HG03565 (cell line): ENCODE results near the gene WNT11.

Experiments
- ATAC-seq: cut with Tn5 transposase; IDR thresholded peaks from one replicate; pipeline ENCODE4 v1.9.1; 2021; ENCODE audit warnings: mild to moderate bottlenecking, moderate library complexity; ENCODE audit not compliant: unreplicated experiment

Gene WNT11

DNA sequence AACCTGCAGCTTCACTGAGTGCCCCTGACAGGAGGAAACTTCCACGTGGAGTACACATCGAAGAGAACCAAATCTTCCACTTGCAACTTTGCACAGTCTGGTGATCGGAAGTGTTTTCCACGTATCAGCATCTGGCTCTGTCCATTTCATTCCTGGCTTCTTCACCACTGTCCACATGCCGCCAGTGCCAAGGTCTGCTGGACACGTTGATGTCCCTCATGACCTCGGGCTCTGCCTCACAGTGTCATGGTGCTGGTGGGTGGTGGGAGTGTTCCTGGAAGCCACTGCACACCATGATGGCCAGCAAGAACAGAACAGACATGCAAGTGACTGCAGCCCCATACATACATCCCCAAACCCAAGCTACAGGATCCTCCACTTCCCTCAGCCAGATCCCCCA is 48.4 kb downstream of the WNT11 start:
- ATAC-seq: no peak

DNA sequence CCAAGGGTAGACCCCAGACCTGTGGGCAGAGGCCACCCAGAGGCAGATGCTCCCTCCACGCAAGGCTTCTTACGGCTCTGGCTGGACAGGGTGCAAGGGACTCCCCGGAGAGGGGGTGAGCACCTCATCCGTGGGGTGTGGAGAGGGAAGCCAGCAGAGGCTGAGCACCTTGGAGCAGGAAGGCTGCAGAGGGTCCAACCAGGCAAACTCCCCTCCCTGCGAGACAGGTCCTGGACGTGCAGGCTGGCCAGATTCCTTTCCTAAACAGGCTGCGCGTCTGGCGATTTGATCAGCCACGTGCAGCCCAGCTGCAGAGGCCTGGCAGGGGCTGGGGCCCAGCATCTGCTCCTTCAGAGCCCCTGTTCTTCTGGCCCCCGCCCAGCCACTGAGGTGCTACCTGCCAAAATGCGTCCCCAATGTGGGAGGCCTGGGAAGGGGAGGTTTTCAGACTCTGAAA is 49.3 kb downstream of the WNT11 start:
- no peak for ATAC-seq

DNA sequence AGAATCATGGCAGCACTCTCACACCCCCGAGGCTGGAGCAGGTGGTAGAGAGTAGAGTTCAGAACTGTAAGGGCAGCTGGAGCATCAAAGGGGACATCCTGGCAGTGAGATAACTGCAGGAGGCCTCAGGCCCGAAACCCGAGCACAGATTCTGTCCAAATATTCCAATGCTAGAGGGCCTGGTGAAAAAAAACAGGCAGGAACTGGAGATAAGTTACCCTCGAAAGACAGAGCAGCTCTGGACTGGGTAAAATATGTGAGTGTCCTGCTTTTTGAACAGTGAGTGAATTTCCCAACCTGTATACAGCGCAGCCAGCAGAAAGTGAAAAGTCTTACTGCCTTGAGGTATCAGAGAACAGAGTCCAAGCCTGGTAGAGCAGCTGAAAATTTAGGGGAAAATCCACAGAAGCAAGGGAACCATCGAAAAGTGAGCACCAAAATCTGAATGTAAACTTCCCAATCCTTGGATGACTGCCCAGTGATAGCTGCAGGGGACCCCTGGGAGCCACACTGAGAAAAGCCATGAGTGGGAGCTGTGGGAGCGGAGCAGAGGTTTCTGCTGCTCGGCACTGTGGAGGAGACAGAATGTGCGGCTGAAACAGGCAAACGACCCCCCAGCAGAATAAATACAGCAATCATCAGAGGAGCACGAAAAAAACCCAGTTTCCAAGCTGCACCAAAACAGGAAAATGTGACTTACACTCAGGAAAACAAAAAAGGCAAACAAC is 50.6 kb downstream of the WNT11 start:
- no peak for ATAC-seq

DNA sequence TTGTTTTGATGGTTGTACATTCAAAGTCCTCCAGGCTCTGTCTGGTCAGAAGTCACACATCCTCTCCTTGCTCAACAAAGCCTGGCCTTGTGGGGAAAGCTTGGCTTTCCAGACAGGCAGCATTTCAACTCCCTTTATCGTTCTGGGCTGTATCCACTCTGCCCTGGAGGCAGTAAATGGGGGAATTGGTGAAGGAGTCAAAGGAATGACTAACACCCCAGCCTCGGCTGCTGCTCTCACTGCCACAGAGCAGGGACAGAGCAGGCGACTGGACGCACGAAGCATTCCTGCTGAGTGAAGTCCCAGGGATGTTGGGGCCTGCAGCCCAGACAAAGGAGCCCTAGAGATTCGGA is 52.8 kb downstream of the WNT11 start:
- ATAC-seq: peak; percentile 1

DNA sequence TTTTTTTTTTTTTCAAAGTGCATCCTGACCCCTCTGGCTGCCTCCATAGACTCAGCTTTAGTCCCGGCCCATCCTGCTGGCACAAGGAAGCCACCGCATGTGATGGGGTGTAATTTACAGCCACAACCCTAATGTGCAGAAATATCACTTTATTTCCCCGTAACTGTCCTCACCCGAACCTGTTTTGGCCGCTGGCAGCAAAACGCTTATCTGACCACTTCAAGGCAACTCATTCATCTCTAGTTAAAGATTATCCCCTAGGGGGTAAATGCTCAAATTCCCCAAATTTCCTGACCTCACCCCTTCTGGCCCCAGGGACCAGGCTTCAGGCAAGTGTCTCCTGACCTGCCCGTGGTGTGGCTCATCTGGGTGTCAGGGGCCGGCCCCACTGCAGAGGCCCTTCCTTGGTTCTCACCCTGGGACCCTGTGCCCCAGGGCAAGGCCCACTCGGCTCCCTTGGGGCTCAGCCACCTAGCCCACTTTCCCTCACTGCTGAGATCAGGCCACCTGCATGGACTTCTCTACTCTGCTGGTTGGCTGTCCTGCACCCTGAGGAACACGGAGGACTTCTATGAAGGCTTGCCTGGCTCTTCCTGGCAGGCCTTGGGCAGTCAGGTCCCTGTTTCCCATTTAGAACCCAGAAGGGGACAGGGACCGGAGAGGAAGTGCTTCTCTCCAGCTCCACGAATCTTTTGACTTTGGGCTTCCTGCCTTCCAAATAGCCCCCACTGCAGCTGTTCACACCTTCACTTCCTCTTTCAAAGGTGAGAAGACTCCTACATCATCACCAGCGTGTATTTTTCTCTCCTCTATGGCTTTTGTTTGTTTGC is 53.3 kb downstream of the WNT11 start:
- peak; percentile 34 for ATAC-seq

DNA sequence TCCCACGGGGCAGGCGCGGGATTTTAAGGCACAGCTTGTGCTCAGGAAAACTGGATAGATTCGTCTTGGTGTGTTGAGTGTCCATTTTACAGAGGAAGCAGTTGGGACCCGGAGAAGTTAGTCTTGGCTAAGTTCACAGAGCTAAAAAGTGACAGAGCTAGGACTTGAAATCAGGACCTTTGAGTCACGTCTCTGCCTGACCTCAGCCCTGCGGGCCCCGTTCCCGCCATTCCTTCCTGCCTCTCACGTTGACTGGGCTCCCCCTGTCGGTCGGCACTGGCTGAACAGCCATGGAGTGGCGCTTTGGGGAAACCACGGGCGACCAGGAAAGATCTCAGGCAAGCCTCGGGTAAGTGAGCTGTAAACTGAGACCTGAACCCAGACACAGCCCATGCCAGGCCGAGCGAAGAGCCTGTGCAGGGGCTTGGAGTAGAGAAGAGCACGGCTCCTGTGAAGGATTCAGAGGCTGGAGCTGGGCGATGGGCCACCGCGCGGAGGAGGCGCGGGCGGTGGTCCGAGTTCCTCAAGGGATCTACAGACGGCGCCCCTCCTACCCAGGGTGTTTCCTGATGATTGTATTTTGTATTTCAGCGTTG is 54.1 kb downstream of the WNT11 start:
- peak; percentile 75 for ATAC-seq

DNA sequence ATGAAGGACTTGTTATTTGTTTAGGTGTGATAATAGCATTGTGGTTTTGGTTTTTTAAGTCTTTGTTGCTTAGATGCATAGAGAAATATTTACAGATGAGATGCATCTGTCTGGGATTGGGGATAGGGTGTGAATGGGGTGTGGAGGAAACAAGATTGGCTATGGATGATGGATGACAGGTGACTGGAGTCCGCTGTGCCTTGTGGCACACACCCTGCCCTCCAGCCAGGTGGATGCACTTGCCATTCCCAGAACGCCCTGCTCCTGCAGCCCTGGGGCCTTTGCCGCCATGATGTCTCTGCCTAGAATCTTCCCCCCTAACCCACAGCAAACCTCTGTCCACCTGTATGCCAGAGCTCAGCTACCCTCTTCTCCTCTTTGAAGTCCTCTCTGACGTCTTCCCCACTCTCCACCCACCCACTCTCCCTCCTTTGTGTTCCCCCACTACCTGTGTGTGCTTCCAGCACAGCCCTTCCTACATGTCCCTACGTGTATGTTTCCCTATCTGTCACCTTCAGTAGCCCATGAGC is 54.7 kb downstream of the WNT11 start:
- no peak for ATAC-seq

DNA sequence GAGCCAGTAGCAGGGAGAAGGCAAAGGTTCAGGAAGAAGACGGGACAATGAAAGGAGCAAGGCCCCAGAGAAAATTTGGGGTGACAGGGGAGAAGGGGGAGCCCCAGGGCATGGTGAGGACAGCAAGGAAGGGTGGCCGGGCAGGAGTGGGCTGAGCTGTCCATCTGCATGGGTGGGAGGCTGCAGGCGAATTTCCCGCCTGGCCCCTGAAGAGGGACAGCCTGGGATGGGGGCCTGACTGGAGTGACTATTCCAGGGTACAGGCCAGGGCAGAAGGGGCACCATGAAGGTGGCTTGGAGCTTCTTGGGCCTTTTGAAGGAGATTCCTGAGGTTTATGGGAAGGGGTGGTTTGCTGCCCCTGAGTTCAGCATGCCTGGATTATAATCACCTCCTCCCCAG is 56.2 kb downstream of the WNT11 start:
- no peak for ATAC-seq

DNA sequence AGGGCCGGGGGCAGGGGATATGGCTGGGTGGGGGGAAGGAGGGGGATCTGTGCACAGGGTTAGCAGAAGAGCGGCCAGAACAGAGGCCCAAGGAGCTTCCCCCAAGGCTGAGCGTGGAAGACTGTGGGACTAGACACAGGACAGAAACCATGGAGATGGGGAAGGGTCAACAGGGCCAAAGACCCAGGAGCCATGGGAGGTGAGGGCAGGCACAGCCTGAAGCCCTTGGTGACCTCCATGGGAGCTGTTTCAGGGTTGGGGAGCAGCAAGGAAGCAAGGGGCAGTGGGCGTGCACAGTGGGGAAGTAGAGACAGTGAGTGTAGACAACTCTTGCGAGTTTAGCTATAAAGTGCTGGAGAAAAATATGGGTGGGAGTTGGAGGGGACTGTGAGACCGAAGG is 56.6 kb downstream of the WNT11 start:
- ATAC-seq: no peak

DNA sequence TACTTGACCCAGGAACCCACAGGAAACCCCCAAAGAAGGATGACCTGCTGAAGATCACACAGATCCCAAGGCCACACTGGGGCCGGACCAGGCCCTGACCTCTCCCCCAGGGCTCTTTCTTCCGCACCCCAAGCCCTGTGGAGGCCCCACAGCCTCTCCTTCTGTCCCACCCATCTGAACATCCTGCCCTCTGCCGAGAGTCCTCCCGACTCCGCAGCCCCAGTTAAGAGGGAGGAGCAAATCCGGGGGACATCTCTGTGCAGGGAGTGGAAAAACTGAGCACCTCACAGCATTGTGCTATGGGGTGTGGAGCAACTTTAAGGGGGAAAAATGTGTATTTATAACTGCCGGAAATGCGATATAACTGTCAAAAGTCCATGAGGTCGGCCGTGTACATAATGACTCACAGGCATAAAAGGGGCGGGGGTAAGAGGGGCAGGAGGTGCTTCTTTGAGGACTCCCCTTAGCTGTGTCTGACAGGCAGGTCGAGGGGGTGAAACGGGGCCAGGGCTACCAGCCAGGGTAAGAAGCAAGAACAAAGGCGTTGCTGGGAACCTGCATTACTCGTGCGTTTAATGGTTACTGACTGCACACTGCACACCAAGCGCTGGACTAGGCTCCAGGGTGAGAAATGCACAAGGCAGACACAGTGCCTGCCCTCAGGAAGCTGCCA is 57.2 kb downstream of the WNT11 start:
- no peak for ATAC-seq

DNA sequence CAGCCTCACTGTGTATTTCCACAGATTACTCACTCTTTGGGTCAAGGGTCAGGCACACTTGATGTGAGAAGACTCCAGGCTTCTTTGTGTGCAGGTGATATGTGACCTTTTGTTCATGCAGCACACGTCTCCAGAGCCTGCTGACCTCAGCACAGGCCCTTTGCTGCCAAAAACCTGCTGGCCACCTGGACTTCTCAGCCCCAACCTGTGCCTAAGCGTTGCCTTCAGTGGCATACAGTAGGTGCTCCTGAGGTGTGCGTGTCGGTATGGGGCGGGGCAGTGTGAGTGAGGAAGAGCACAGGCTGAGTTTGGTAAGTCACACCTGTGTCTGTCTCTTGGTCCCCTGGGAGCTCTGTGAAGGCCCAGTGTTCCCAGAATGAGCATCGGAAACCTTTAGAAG is 58.1 kb downstream of the WNT11 start:
- ATAC-seq: no peak

DNA sequence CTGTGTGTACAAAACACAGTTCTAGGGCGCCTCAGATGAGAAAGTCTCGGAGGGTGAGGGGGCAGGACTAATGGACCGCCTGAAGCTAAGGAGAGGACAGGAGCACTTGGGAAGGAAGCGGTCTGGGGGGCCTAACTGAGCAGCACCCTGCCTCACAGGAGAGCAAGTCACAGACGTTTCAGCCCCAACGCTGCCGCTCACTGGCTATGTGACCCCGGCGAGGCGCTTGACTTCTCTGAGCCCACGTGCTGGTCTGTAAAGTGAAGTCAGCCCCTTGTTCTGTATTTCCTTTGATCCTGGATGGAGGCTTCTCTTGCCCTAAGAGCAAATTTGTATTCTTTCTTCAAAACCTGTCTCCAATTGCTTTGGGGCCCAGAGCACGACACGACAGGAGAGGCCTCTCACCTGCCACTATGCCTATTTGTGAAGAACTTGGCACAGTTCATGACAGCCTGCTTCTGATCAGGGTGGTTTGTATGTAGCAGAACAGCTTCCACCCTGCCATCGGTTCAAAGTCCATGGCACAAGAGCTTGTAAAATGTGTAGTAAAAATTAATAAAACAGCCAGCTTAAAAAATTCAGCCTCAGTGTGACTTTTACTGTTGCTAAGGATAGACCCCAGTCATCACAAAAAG is 59.1 kb downstream of the WNT11 start:
- no peak for ATAC-seq

DNA sequence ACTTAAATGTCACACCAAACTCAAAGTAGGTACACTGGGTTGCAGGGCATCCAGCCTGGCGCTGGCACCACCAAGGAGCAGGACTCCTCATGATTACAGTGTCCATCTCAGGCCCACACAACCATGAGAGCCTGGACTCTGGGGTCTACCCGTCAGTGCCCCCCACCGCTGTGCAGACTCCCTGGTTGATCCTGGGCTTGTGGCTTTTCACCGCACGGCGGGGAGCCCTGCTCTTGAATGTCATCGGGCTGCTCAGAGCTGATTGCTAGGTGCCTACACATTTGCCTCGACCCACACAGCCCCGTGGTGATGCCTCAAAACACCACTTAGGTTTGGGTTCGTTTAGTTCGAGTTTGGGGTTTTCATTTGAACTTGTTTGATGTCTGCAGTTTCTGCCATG is 63.0 kb downstream of the WNT11 start:
- ATAC-seq: no peak

DNA sequence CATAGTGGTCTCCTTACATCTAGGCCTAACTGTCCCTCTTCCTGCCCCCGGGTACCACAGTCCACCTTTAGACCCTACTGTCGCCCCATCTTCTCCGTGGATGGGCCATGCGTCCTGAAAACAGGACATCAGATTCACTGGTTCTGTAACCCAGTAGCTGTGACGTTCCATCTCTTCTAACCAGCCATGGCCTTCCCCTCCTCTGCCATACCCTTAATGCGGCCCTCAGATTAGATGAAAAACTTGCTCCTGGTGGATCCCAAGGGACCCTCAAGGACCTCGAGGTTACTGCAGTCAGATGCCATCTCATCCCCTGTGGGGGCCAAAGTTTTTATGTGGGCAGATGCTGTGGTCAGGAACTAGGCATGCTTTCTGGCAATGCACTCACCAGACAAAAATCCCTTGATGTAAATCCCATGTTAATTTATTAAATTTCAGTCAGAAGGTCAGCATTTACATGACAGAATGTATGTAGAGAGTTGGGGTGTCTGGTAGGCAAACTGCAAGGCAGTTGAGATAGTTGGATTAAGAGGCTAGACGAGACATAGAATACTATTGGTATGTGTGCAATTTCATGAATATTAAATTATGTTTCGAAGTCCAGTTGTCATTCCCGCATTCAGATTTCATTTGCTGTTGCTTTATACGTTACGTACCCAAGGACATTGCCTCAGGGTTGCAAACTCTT is 64.3 kb downstream of the WNT11 start:
- ATAC-seq: no peak

DNA sequence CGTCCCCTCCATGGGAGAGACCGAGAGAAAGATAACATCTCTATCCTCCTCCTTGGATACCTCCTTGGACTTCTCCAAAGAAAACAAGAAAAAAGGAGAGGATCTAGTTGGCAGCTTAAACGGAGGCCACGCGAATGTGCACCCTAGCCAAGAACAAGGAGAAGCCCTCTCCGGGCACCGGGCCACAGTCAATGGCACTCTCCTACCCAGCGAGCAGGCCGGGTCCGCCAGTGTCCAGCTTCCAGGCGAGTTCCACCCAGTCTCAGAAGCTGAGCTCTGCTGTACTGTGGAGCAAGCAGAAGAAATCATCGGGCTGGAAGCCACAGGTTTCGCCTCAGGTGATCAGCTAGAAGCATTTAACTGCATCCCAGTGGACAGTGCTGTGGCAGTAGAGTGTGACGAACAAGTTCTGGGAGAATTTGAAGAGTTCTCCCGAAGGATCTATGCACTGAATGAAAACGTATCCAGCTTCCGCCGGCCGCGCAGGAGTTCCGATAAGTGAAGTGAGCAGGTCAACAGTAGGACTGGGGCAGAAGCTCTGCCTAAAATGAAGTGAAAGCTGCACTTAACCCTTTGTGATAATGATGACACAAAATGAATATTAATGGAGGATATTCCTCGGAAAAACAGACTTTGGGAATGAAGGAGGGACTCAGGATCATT is 65.3 kb downstream of the WNT11 start:
- ATAC-seq: no peak

DNA sequence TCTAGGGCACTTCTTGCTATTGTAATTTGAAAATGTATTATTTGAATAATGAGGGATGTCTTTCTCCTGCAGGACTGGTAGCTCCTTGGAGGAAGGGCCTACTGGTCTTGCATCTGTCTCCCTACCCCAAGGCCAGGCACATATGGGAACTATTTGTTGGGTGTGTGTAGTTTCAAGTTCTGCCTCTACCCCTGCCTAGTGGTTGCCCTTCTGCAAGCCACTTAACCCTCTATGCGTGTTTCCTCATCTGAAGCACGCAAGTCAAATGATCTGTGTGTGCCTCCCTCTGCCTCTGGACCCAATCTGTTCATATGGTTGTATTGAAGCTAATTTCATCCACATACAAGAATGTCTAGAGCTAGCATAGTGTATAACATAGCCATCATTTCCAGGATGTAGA is 67.0 kb downstream of the WNT11 start:
- no peak for ATAC-seq
